ENCODE data around the gene OR51G2.

OR51G2 gene

DNA sequence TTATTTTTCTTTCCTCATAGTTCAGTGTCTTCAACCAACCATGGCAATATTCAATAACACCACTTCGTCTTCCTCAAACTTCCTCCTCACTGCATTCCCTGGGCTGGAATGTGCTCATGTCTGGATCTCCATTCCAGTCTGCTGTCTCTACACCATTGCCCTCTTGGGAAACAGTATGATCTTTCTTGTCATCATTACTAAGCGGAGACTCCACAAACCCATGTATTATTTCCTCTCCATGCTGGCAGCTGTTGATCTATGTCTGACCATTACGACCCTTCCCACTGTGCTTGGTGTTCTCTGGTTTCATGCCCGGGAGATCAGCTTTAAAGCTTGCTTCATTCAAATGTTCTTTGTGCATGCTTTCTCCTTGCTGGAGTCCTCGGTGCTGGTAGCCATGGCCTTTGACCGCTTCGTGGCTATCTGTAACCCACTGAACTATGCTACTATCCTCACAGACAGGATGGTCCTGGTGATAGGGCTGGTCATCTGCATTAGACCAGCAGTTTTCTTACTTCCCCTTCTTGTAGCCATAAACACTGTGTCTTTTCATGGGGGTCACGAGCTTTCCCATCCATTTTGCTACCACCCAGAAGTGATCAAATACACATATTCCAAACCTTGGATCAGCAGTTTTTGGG lies 37.2 kb downstream of the OR51G2 start, which contains the start of gene OR51T1:
OR51T1 (plus strand) TSS at position 41 of the 641 bp plus-strand sequence; CDS start at position 41, 0 bp downstream.
- no peak for DNase-seq (ENCODE audit: low spot score)
- in situ Hi-C loops (cut with MboI; ENCODE audit: low sequenced_read_pairs, unreplicated experiment) = no loop called here
- TF ChIP-seq, protein P1, sequence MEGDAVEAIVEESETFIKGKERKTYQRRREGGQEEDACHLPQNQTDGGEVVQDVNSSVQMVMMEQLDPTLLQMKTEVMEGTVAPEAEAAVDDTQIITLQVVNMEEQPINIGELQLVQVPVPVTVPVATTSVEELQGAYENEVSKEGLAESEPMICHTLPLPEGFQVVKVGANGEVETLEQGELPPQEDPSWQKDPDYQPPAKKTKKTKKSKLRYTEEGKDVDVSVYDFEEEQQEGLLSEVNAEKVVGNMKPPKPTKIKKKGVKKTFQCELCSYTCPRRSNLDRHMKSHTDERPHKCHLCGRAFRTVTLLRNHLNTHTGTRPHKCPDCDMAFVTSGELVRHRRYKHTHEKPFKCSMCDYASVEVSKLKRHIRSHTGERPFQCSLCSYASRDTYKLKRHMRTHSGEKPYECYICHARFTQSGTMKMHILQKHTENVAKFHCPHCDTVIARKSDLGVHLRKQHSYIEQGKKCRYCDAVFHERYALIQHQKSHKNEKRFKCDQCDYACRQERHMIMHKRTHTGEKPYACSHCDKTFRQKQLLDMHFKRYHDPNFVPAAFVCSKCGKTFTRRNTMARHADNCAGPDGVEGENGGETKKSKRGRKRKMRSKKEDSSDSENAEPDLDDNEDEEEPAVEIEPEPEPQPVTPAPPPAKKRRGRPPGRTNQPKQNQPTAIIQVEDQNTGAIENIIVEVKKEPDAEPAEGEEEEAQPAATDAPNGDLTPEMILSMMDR (IDR thresholded peaks at IDR 0.05; ENCODE audit: borderline replicate concordance, control extremely low read depth, extremely low read depth, insufficient read depth, missing control alignments) = no peak

DNA sequence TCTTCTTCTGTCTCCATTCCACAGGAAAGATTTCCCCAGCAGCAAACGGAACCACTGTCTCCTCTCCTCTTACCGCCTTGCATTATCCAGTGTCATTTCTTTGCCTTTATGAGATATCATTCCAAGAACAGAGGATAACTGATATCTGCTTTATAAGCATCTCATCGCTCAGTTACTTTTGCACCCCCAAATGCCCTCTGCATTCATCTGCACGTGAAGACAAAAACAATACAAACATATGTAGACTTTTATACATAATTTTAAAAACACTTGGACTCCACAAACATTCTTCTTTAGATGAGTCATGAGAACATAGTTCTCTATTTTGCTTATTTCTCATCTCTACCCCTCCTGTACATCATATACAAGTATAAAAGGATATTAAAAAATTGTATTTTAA lies 38.0 kb downstream of the OR51G2 start:
- in situ Hi-C loops (cut with MboI; ENCODE audit: low sequenced_read_pairs, unreplicated experiment) = no loop called here
- DNase-seq (ENCODE audit: low spot score) = no peak
- TF ChIP-seq, protein P1 (IDR thresholded peaks at IDR 0.05; ENCODE audit: borderline replicate concordance, control extremely low read depth, extremely low read depth, insufficient read depth, missing control alignments) = no peak

DNA sequence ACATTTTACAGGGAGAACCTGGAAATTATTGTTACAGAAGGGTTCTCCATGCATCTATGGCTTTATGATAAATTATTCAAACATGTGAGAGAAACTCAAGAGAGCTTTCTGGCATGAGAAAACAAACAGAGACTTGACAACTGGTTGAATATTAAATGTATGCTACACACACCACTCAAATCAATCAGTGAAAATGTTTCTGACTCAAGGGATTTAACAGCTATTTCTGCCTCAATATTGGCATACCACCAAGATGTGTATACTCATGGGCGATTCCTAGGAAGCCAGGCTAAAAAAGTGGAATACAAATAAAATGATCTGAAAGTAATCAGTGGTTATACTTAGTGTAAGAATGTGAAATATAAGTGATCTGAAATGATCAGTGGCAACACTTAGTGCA lies 53.3 kb downstream of the OR51G2 start:
- TF ChIP-seq, protein P1 (IDR thresholded peaks at IDR 0.05; ENCODE audit: borderline replicate concordance, control extremely low read depth, extremely low read depth, insufficient read depth, missing control alignments) = no peak
- DNase-seq (ENCODE audit: low spot score) = no peak
- in situ Hi-C loops (cut with MboI; ENCODE audit: low sequenced_read_pairs, unreplicated experiment) = no loop called here

DNA sequence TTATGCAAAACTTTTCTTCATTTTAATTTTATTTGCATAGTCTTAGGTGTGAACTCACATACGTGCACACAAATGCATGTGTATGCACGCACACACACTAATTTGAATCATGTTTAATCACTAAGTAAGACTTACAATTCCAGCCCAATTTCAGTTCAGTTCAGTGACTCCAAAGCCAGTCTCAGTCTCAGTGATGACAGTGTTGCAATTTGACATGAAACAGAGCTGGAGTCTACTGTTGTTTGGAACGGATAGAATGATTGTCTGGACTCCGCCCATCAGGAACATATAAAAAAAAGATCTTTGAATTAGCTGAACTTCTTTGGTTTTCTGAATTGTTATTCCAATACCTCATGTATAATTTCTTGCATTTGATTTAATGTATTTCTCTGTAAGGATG lies 55.3 kb downstream of the OR51G2 start:
- TF ChIP-seq, protein P1 (IDR thresholded peaks at IDR 0.05; ENCODE audit: borderline replicate concordance, control extremely low read depth, extremely low read depth, insufficient read depth, missing control alignments) = no peak
- no peak for DNase-seq (ENCODE audit: low spot score)
- in situ Hi-C loops (cut with MboI; ENCODE audit: low sequenced_read_pairs, unreplicated experiment) = no loop called here
